Neutrophil (primary cell): ENCODE measurements around the gene CDH13.

Experiments used
- H3K27ac ChIP-seq: fragments of 200-600 bp; sonication (generic); 2 replicates; pipeline ENCODE4 v1.5.1; 2016; ENCODE audit warnings: mild to moderate bottlenecking, moderate library complexity
- H3K27me3 ChIP-seq: fragments of 200-600 bp; sonication (generic); 2 replicates; pipeline ENCODE4 v1.6.0; 2016; ENCODE audit warnings: mild to moderate bottlenecking
- H3K36me3 ChIP-seq: fragments of 200-600 bp; sonication (generic); 2 replicates; pipeline ENCODE4 v1.5.1; 2017
- H3K4me1 ChIP-seq, 2 experiments: fragments of 200-600 bp in 1 of 2; sonication (generic) in 1 of 2; 1 replicate in 1 of 2; 2 replicates in 1 of 2; pipeline versions ENCODE4 v1.5.1 to v1.6.1; 2013 to 2016; ENCODE audit warnings: low read depth in 1 of 2, low read length in 1 of 2, mild to moderate bottlenecking in 1 of 2, moderate library complexity in 1 of 2; ENCODE audit not compliant: control insufficient read depth in 1 of 2, insufficient read depth in 1 of 2
- H3K4me3 ChIP-seq, 2 experiments: fragments of 200-600 bp in 1 of 2; sonication (generic) in 1 of 2; 1 replicate in 1 of 2; 2 replicates in 1 of 2; pipeline ENCODE4 v1.5.1; 2013 to 2016; ENCODE audit warnings: low read depth in 1 of 2, low read length in 1 of 2, mild to moderate bottlenecking in 1 of 2, moderate library complexity in 1 of 2
- H3K9me3 ChIP-seq: fragments of 200-600 bp; sonication (generic); 2 replicates; pipeline ENCODE4 v1.5.1; 2016
- TF ChIP-seq, protein P1 (sequence below): fragments of 200-600 bp; sonication (generic); IDR thresholded peaks from 2 replicates; pipeline ENCODE4 v1.5.1; 2016; ENCODE audit warnings: antibody characterized with exemption

The CDH13 gene

DNA sequence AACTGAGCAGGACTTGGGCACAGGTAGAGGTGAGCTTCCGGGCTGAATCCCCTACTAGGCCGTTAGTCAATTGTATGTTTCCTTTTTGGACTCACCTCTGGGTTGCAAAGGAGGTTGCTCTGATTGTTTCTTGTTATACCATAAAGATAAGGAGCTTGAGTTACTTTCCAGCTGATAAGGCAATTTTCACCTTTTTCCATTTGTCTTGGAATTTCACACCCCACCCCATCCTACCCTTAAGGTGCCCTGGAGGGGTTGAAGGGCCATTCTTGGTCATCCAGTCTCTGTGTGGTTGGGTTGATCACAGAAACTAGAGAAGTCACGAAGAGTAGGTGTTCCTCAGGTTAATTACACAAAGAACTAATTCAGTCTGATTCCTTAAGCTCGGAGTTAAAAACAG, 162.2 kb downstream of the CDH13 start:
- no peak overlapping the region for H3K4me3 ChIP-seq
- no peaks in the 10 kb centered on the region for H3K4me1 ChIP-seq
- H3K27me3 ChIP-seq: no peaks in the 10 kb centered on the region
- no peak overlapping the region for H3K27ac ChIP-seq
- TF ChIP-seq, protein P1, sequence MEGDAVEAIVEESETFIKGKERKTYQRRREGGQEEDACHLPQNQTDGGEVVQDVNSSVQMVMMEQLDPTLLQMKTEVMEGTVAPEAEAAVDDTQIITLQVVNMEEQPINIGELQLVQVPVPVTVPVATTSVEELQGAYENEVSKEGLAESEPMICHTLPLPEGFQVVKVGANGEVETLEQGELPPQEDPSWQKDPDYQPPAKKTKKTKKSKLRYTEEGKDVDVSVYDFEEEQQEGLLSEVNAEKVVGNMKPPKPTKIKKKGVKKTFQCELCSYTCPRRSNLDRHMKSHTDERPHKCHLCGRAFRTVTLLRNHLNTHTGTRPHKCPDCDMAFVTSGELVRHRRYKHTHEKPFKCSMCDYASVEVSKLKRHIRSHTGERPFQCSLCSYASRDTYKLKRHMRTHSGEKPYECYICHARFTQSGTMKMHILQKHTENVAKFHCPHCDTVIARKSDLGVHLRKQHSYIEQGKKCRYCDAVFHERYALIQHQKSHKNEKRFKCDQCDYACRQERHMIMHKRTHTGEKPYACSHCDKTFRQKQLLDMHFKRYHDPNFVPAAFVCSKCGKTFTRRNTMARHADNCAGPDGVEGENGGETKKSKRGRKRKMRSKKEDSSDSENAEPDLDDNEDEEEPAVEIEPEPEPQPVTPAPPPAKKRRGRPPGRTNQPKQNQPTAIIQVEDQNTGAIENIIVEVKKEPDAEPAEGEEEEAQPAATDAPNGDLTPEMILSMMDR: no peak
- H3K36me3 ChIP-seq: no peaks in the 10 kb centered on the region
- no peaks in the 10 kb centered on the region for H3K9me3 ChIP-seq

DNA sequence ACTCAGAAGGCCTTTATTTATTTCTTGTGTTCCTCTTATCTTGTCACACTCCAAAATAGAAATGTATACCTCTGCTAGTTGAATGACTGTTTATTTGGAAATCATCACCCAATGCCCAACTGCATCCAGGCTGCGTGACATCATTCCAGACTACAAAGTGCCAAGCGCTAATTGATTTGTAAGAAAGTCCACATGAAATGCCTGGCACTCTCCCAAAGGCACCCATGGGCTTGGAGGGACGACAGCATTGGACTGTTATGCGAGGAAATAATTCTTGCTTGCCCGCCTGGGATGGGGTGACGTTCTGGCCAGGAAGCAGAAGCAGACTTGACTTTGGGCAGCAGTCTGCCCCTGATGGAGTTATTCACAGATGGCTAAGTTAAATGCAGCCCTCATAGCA, 165.9 kb downstream of the CDH13 start:
- Histone ChIP-seq H3K27ac (no peak overlapping the region), H3K27me3 (no peaks in the 10 kb centered on the region), H3K4me3 (no peak overlapping the region), H3K4me1 (no peaks in the 10 kb centered on the region), H3K36me3 (no peaks in the 10 kb centered on the region), H3K9me3 (no peaks in the 10 kb centered on the region)
- TF ChIP-seq, protein P1: no peak

DNA sequence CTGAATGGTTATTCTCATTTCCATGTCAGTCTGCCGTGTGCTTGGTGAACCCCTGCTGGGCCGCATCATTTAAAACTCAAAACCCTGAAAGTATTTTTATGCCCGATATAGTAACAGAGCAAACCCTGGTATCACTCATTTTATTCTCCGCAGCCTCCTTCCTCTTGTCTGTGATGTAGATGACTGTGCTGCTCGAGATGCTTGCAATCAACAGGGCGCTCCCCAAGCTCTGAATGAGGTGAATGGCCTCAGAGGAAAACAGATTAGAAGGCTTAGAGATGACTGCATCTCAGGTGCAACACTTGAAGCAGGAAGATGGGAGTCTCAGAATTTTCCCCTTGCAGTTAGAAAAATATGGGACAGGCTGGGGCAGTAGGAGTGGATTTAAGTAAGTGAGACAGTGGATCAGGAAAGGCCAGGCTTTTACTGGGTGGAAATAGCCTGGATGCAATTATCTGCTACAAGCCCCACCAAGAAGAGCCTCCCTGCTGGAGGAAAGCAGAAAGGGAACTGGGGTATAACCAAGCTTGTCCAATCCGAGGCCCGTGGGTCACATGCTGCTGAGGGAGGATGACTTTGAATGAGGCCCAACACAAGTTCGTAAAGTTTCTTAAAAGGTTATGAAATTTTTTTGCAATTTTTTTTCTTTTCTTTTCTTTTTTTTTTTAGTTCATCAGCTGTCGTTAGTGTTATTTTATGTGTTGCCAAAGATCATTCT, 166.9 kb downstream of the CDH13 start:
- TF ChIP-seq, protein P1: no peak

DNA sequence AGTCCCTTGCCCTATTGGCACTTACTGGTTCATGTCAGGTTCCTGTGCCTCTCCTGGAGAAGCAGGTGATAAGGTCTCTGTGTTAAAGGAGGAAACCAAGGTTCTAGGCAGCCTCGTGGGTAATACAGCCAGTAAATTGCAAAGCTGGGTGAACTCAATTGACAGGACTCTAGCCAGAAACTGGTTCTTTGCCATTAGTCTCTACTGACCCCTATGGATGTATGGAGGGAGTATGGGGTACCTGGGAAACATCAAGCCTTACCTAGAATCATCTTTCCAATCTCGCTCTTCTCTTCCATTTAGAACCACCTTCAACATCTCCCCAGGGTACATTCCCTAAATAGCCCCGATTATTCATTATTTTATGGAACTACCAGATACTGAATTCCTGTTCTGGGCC, 169.3 kb downstream of the CDH13 start:
- H3K27ac ChIP-seq: no peak overlapping the region
- no peaks in the 10 kb centered on the region for H3K4me1 ChIP-seq
- H3K27me3 ChIP-seq: no peaks in the 10 kb centered on the region
- H3K4me3 ChIP-seq: no peak overlapping the region
- TF ChIP-seq, protein P1: no peak
- no peaks in the 10 kb centered on the region for H3K36me3 ChIP-seq
- H3K9me3 ChIP-seq: no peaks in the 10 kb centered on the region

More for the DNA sequence above, 166.9 kb downstream of the CDH13 start:
- H3K9me3 ChIP-seq: no peaks in the 10 kb centered on the region
- H3K27ac ChIP-seq: no peak overlapping the region
- no peaks in the 10 kb centered on the region for H3K27me3 ChIP-seq
- H3K4me1 ChIP-seq: no peaks in the 10 kb centered on the region
- no peak overlapping the region for H3K4me3 ChIP-seq
- no peaks in the 10 kb centered on the region for H3K36me3 ChIP-seq

DNA sequence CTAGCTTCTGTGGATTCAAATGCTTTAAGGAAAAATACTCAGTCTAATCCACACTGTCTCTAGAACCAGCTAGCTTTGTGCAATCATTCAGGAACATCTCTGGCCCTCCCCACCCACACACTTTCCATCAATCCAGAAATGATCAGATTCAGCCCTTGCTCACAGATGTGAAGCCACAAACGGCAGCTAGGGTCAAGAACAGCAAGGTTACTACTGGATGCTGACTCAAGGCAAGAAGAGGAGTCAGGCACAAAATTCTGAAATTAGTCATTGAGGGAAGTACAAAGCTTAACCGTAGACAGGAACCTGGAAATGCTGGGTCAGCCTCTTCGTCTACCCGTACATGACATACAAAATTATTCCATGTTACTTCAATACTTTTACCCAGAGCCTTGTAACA, 174.6 kb downstream of the CDH13 start:
- H3K4me3 ChIP-seq: no peak overlapping the region
- H3K27ac ChIP-seq: no peak overlapping the region
- H3K27me3 ChIP-seq: no peaks in the 10 kb centered on the region
- no peaks in the 10 kb centered on the region for H3K9me3 ChIP-seq
- TF ChIP-seq, protein P1: no peak
- no peaks in the 10 kb centered on the region for H3K4me1 ChIP-seq
- no peaks in the 10 kb centered on the region for H3K36me3 ChIP-seq
